ENCODE data around the gene PTCH1.

The PTCH1 gene
- long read RNA-seq, donor 1, partial matches to known transcripts: 11 of 11 reads
- long read RNA-seq, donor 1, other reads (novel, unspliced or antisense): 0 of 11 reads
- long read RNA-seq, donor 2, full-length matches to known transcripts: 1 of 1 reads
- long read RNA-seq, donor 2, partial matches to known transcripts: 0 of 1 reads
- long read RNA-seq, donor 2, other reads (novel, unspliced or antisense): 0 of 1 reads
- long read RNA-seq, donor 3, partial matches to known transcripts: 0 of 1 reads
- long read RNA-seq, donor 3, other reads (novel, unspliced or antisense): 0 of 1 reads
- long read RNA-seq, donor 4, full-length matches to known transcripts: 3 of 3 reads
- long read RNA-seq, donor 4, partial matches to known transcripts: 0 of 3 reads
- long read RNA-seq, donor 4, other reads (novel, unspliced or antisense): 0 of 3 reads
- long read RNA-seq, donor 5, full-length matches to known transcripts: 3 of 3 reads
- long read RNA-seq, donor 5, partial matches to known transcripts: 0 of 3 reads
- long read RNA-seq, donor 5, other reads (novel, unspliced or antisense): 0 of 3 reads
- long read RNA-seq, donor 6, partial matches to known transcripts: 5 of 5 reads
- long read RNA-seq, donor 6, other reads (novel, unspliced or antisense): 0 of 5 reads
- long read RNA-seq, donor 7, full-length matches to known transcripts: 2 of 8 reads
- long read RNA-seq, donor 7, partial matches to known transcripts: 6 of 8 reads
- long read RNA-seq, donor 7, other reads (novel, unspliced or antisense): 0 of 8 reads
- long read RNA-seq, donor 8, full-length matches to known transcripts: 1 of 6 reads
- long read RNA-seq, donor 8, partial matches to known transcripts: 5 of 6 reads
- long read RNA-seq, donor 8, other reads (novel, unspliced or antisense): 0 of 6 reads

GRCh38 chr9:95516734-95517558, at the start of gene PTCH1:
TSS of gene PTCH1 (minus strand) at chr9:95516971.
- peak; percentile 91 for DNase-seq

DNA sequence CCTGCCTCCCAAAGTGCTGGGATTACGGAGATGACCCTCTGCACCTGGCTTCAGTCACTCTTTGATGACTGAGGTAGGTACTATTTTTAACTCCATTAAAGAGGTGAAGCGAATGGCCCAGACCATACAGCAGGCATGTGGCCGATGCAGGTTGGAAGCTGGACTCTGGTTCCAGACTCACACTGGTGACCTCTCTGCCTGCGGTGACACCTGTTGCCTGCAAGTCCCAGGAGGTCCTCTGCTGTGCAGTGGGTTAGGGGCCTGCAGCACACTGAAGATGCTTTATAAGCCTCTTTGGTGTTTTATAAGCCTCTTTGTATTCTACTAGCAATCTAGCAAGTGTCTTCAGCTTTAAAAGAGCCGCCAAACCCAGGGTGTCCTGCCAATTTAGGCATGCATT, 49.2 kb upstream of the PTCH1 start:
- DNase-seq: no peak

DNA sequence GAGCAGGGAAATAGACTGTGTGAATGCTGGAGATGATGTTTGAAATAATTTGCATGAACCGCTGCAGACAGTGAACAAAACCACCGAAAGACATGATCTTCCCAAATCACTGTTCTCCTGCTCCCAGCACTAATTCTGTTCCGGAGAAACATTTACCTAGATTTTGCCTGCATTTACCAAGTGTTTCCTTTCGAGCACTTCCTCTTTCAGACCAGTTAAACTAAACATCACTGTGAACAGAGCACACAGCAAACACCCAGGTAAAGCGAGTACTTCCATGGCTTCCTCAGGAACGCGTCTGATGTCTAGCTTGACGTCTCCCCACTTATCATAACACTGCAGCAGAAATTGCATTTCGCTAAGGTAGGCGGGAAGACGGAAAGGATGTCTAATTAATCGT, 45.1 kb upstream of the PTCH1 start:
- DNase-seq: no peak

- no peak for DNase-seq
Observed at GRCh38 chr9:95557142-95557541, 40.4 kb upstream of the PTCH1 start.

GRCh38 chr9:95556521-95556920, 39.8 kb upstream of the PTCH1 start:
- DNase-seq: no peak

- DNase-seq: peak; percentile 67
Observed at GRCh38 chr9:95552814-95553546, 36.2 kb upstream of the PTCH1 start.

DNA sequence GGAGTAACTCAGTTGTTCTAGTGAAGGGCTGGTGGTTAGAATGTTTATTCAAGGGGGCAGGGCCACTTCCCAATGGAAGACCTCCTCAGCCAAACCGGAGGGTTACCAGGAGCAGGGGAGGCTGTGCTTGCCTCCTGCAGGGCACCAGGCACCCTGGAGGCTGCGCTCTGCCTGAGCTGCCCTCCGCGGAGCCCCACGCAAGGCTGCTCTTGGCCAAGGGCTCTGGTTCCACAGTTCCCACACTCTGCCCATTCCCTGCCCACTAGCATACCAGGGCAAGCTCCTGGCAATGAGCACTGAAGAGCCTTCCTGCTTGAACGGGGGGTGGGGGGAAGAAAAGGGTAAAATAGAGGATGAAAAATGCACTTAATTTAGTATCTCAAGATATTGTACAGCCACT, 35.5 kb upstream of the PTCH1 start:
- no peak for DNase-seq

DNA sequence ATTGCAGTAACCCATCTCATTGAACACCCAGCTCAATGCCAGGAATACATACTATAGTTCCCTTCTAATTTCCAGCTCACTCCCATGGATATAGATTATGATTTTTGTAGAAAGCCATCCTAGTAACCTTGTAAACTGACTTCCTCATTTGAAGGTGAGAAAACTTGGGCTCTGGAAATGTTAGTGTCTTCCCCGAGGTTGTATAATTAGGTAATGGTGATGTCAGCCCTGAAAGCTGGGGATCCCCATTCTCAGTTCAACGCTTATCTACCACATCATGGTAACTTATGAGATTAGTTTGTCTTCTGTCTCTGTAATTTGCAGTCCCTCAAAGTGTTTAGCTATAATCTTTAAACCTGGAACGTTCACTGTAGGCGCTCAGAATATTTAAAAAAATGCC, 34.6 kb upstream of the PTCH1 start:
- DNase-seq: no peak

- no peak for DNase-seq
Observed at GRCh38 chr9:95545831-95546567, 29.2 kb upstream of the PTCH1 start.

GRCh38 chr9:95533996-95534680, 17.4 kb upstream of the PTCH1 start:
- DNase-seq: no peak

GRCh38 chr9:95529910-95530309, 13.1 kb upstream of the PTCH1 start:
- no peak for DNase-seq

- DNase-seq: no peak
Observed at GRCh38 chr9:95528908-95529502, 12.2 kb upstream of the PTCH1 start.

DNA sequence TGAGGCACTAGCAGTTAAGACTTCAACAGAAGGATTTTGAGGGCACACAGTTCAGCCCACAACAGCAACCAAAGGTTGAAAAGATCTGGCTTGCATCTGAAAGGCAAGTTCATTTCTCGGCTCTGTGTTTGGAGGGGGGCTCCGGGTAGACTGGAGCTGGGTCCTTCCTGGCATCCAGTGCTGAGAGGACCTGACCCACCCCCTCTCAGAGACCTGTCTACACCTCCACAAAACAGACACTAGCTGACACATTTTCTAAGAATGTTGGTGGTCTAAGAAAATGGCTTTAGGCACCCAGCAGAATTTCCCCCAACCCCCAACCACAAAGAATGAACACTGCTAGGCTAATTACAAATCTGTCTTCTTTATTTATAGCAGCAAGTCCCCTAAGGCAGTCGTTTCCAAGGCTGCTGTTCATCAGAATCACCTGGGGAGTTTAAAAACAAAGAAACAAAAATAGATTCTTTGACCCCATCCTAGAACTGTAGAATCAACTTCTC, 6.2 kb upstream of the PTCH1 start:
- no peak for DNase-seq

DNA sequence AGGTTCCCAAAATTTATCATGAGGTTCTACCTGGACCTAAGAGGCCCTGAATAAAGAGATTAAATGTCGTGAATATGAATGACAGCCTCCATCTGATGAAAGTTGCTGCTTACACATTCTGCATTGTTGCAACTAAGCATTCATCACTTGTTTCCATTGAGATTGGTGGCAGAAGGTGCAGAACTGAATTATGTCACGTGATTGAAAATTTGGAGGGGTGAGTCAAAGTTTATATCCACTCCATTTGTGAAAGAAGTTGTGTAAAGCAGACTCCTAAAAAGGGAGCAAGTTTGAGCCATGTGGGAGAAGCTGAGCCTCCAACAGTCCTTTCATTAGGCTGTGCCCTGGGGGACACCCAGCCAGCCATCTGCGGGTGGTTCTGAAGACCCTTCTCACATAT, 4.9 kb upstream of the PTCH1 start:
- DNase-seq: no peak

GRCh38 chr9:95517559-95518425, 1.0 kb upstream of the PTCH1 start:
- DNase-seq: no peak

GRCh38 chr9:95516221-95516733, 494 bp downstream of the PTCH1 start:
- peak; percentile 89 for DNase-seq

- DNase-seq: peak; percentile 73
Observed at GRCh38 chr9:95515272-95516113, 1.3 kb downstream of the PTCH1 start.

DNA sequence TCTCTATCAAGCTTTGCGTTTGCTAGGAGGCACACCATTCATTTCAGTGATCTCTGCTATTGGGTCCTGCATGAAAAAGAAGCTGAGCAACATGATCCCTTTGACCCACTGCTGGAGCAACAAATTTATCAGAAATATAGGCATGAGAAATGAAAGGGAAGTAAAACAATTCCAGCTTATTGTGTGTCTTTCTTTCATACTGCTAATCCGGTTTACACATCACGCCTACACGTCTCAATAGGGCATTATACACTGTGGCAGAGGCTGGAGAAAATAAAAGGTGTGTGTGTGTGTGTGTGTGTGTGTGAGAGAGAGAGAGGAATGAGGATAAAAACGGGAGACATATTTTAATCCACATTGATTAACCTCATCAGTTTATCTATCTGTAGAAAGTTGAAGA, 2.4 kb downstream of the PTCH1 start:
- no peak for DNase-seq

Measured in right kidney (tissue), 9 donors.